ENCODE results near the gene GNGT1. TPM values are rescaled to one million over a fixed set of nuclear protein-coding genes. Genes with fewer than 3 reads are reported as not detected.

GNGT1 gene
- total RNA-seq, 1 experiment from 2014 or later: not detected

DNA sequence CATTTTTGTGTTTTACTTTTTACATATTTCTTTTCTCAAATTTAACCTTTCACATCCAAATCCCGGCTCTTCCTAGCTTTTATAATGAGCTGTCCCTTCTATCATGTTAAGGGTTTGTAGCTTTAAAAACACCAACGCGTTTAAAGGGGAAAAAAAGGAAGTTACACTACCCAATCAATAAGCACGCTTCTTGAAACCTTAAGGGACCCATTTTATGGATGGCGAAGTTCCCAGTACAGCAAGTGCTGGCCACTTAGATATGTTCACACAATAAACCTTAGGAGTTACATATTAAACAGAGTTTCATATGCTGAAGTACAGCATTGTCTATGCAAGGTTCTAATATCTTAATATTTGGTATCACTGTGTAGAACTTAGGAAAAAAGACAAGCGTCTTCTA lies 16.9 kb downstream of the GNGT1 start:
- Histone ChIP-seq H3K36me3 (ENCODE audit: control insufficient read depth, insufficient read depth, low read length) (no peaks in the 10 kb centered on the region), H3K27ac (ENCODE audit: low read length) (peak overlapping the region; percentile 98), H3K9me3 (ENCODE audit: control insufficient read depth, insufficient read depth, low read depth, low read length) (no peaks in the 10 kb centered on the region), H3K4me3 (ENCODE audit: low read depth in 2 of 2, low read length in 2 of 2) (peak overlapping the region; percentile 65 to 94), H3K4me1 (ENCODE audit: control insufficient read depth, insufficient read depth, low read length) (peaks cover 17% of the 10 kb centered on the region), H3K27me3 (ENCODE audit: control insufficient read depth, insufficient read depth, low read length) (no peaks in the 10 kb centered on the region)
- ATAC-seq (no peak), DNase-seq (ENCODE audit: low read depth, low spot score) (no peak)
- TF ChIP-seq, protein P1, sequence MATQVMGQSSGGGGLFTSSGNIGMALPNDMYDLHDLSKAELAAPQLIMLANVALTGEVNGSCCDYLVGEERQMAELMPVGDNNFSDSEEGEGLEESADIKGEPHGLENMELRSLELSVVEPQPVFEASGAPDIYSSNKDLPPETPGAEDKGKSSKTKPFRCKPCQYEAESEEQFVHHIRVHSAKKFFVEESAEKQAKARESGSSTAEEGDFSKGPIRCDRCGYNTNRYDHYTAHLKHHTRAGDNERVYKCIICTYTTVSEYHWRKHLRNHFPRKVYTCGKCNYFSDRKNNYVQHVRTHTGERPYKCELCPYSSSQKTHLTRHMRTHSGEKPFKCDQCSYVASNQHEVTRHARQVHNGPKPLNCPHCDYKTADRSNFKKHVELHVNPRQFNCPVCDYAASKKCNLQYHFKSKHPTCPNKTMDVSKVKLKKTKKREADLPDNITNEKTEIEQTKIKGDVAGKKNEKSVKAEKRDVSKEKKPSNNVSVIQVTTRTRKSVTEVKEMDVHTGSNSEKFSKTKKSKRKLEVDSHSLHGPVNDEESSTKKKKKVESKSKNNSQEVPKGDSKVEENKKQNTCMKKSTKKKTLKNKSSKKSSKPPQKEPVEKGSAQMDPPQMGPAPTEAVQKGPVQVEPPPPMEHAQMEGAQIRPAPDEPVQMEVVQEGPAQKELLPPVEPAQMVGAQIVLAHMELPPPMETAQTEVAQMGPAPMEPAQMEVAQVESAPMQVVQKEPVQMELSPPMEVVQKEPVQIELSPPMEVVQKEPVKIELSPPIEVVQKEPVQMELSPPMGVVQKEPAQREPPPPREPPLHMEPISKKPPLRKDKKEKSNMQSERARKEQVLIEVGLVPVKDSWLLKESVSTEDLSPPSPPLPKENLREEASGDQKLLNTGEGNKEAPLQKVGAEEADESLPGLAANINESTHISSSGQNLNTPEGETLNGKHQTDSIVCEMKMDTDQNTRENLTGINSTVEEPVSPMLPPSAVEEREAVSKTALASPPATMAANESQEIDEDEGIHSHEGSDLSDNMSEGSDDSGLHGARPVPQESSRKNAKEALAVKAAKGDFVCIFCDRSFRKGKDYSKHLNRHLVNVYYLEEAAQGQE (IDR thresholded peaks at IDR 0.05; ENCODE audit: insufficient read depth in 1 of 2, low read depth in 2 of 2, low read length in 1 of 2): no peak
- TF ChIP-seq, protein P2, sequence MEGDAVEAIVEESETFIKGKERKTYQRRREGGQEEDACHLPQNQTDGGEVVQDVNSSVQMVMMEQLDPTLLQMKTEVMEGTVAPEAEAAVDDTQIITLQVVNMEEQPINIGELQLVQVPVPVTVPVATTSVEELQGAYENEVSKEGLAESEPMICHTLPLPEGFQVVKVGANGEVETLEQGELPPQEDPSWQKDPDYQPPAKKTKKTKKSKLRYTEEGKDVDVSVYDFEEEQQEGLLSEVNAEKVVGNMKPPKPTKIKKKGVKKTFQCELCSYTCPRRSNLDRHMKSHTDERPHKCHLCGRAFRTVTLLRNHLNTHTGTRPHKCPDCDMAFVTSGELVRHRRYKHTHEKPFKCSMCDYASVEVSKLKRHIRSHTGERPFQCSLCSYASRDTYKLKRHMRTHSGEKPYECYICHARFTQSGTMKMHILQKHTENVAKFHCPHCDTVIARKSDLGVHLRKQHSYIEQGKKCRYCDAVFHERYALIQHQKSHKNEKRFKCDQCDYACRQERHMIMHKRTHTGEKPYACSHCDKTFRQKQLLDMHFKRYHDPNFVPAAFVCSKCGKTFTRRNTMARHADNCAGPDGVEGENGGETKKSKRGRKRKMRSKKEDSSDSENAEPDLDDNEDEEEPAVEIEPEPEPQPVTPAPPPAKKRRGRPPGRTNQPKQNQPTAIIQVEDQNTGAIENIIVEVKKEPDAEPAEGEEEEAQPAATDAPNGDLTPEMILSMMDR (IDR thresholded peaks at IDR 0.05): no peak
- TF ChIP-seq TCF7L2 (IDR thresholded peaks at IDR 0.05; ENCODE audit: low read depth, low read length) (no peak), POLR2AphosphoS5 (IDR thresholded peaks at IDR 0.05; ENCODE audit: low read depth, low read length) (no peak), SIN3A (IDR thresholded peaks at IDR 0.05; ENCODE audit: borderline replicate concordance, insufficient read depth, low read depth, low read length) (no peak)
- intact Hi-C loops (cut with micrococcal nuclease; ENCODE audit: unreplicated experiment) (no loop called here), in situ Hi-C loops (cut with HindIII; ENCODE audit: low pct_unique_long_range_greater_than_20kb, low sequenced_read_pairs) (no loop called here)
- CTCF ChIA-PET: no interaction called here
- POLR2A ChIA-PET: no interaction called here
- BruUV-seq (replicated peaks): no TSS peak

DNA sequence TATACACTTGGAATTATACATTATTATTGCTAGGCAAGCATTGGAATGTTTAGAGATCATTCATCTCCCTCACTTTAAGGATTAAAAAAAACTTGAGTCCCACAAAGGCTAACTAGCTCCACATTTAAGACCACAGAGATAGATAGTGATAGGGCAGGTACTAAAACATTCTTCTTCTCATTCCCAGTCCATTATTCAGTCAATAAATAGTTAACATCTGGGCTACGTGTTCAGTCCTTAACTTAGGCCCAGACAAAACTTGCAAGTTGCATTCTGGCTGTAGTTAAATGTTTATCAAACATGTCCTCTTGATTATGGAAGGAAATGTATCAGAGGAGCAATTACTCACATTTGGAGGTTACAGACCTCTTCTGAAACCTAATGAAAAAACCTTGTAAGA lies 17.6 kb downstream of the GNGT1 start:
- DNase-seq (ENCODE audit: low read depth, low spot score) (no peak), ATAC-seq (no peak)
- peak overlapping the region; percentile 98 for H3K27ac ChIP-seq (ENCODE audit: low read length)
- H3K4me1 ChIP-seq (ENCODE audit: control insufficient read depth, insufficient read depth, low read length): peaks cover 17% of the 10 kb centered on the region
- peak overlapping the region in 1 of 2 experiments; percentile 94; a peak in 3 of 4 replicates for H3K4me3 ChIP-seq (ENCODE audit: low read depth in 2 of 2, low read length in 2 of 2)
- no peaks in the 10 kb centered on the region for H3K9me3 ChIP-seq (ENCODE audit: control insufficient read depth, insufficient read depth, low read depth, low read length)
- TF ChIP-seq TCF7L2 (IDR thresholded peaks at IDR 0.05; ENCODE audit: low read depth, low read length): no peak
- TF ChIP-seq, protein P1 (IDR thresholded peaks at IDR 0.05; ENCODE audit: insufficient read depth in 1 of 2, low read depth in 2 of 2, low read length in 1 of 2): no peak
- TF ChIP-seq POLR2AphosphoS5 (IDR thresholded peaks at IDR 0.05; ENCODE audit: low read depth, low read length): no peak
- TF ChIP-seq, protein P2 (IDR thresholded peaks at IDR 0.05): no peak
- no peak for TF ChIP-seq SIN3A (IDR thresholded peaks at IDR 0.05; ENCODE audit: borderline replicate concordance, insufficient read depth, low read depth, low read length)
- intact Hi-C loops (cut with micrococcal nuclease; ENCODE audit: unreplicated experiment): no loop called here
- in situ Hi-C loops (cut with HindIII; ENCODE audit: low pct_unique_long_range_greater_than_20kb, low sequenced_read_pairs): no loop called here
- H3K27me3 ChIP-seq (ENCODE audit: control insufficient read depth, insufficient read depth, low read length): no peaks in the 10 kb centered on the region
- POLR2A ChIA-PET: no interaction called here
- BruUV-seq (replicated peaks): no TSS peak
- CTCF ChIA-PET: no interaction called here
- no peaks in the 10 kb centered on the region for H3K36me3 ChIP-seq (ENCODE audit: control insufficient read depth, insufficient read depth, low read length)
